Measurements from ENCODE around the gene SAV1. TPM values are rescaled to one million over a fixed set of nuclear protein-coding genes. Genes with fewer than 3 reads are reported as not detected.

Gene SAV1
- 29.9 to 33.5 TPM (median 31.7 TPM) in 3 replicates for total RNA-seq

DNA sequence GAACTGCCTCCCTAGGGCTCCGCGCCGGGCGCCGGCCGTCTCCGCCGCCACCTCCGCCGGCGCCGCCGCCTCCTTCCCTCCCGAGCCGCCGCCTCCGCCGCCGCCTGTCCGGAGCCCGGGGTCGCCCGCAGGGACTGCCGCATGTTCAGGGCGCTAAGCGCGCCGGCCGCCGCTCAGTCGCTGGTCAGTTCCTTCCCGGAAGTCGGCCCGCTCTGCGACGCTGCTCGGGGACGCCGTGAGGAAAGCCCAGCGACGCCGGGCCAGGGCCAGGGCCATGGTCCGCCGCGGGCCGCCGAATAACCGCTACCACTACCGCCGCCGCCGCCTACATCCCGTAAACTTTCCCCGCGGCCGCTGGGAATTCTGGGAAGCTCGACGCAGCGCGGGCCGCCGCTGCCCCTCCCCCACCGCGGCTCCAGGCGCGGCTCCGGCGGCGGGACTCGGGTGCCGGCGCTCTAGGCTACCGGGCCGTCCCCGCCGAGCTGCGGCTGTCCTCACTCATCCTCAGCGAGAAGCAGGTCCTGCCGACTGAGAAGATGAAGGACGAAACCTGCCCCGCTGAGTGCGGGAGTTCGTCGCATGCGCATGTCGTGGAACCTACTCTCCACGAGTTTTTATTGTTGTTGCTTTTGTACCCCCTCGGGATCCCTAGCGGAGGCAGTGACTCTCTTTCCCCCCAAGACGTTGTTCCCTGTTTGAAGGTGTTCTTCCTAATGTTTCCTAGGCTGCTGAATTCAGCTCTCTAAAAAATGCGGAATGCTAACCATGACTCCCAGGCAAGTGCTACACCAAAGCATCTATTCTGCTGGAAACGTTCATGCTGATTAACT is at the start of gene SAV1:
Gene SAV1, minus strand, starts transcription at position 311 of the 830 bp plus-strand sequence. CDS start 339 bp downstream, outside the sequence.
- Mint-ChIP-seq H3K36me3 (peaks cover 9% of the 10 kb centered on the region), H3K27me3 (ENCODE audit: low read depth) (no peaks in the 10 kb centered on the region), H3K9me3 (no peaks in the 10 kb centered on the region), H3K27ac (peak within 1 kb of the TSS; percentile 96), H3K4me1 (peaks cover 14% of the 10 kb centered on the region), H3K4me3 (no peak within 1 kb of the TSS)
- TF ChIP-seq, protein P1, sequence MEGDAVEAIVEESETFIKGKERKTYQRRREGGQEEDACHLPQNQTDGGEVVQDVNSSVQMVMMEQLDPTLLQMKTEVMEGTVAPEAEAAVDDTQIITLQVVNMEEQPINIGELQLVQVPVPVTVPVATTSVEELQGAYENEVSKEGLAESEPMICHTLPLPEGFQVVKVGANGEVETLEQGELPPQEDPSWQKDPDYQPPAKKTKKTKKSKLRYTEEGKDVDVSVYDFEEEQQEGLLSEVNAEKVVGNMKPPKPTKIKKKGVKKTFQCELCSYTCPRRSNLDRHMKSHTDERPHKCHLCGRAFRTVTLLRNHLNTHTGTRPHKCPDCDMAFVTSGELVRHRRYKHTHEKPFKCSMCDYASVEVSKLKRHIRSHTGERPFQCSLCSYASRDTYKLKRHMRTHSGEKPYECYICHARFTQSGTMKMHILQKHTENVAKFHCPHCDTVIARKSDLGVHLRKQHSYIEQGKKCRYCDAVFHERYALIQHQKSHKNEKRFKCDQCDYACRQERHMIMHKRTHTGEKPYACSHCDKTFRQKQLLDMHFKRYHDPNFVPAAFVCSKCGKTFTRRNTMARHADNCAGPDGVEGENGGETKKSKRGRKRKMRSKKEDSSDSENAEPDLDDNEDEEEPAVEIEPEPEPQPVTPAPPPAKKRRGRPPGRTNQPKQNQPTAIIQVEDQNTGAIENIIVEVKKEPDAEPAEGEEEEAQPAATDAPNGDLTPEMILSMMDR (IDR thresholded peaks at IDR 0.05; ENCODE audit: unreplicated experiment), result no peak
- DNase-seq (ENCODE audit: low spot score in 2 of 2, unreplicated experiment in 2 of 2), result peak; percentile 54 to 81

DNA sequence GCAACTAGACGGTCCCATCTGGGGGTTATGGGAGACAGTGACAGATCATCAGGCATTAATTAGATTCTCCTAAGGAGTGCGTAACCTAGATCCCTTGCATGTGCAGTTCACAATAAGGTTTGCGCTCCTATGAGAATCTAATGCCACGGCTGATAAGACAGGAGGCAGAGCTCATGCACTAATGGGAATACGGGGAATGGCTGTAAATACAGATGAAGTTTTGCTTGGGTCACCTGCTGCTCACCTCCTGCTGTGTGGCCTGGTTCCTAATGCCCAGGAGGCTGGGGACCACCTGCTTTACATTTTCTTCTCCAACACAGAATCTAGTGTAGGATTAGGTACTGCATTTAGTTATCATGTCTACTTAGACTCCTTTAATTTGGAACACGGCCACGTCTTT is 49.7 kb upstream of the SAV1 start:
- no peak overlapping the region for H3K27ac Mint-ChIP-seq
- TF ChIP-seq, protein P1 (IDR thresholded peaks at IDR 0.05; ENCODE audit: unreplicated experiment), result no peak

DNA sequence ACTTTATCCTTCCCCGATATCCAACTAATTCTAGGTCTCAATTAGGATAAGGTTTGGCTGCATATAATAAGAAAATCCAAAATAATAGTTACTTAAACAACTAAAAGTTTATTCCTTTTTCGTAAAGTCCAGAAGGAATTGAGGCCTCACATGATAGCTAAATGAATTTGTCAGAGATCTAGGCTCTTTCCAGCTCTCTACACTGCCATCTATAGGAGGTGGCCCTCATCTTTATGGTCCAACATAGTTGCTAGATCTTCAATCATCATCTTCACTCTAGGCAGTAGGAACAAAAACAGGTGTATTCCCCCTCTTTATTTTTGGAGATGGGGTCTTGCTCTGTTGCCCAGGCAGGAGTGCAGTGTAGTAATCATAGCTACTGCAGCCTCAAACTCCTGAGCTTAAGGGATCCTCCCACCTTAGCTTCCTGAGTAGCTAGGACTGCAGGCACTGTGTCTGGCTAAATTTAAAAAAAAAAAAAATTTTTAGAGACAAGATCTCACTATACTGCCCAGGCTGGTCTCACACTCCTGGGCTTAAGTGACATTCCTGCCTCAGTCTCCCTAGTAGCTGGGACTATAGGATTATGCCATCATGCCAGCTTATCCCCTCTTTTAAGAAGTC is 46.5 kb upstream of the SAV1 start:
- no peak overlapping the region for H3K4me3 Mint-ChIP-seq
- TF ChIP-seq, protein P1 (IDR thresholded peaks at IDR 0.05; ENCODE audit: unreplicated experiment), result no peak
- no peaks in the 10 kb centered on the region for H3K36me3 Mint-ChIP-seq
- no peak overlapping the region for H3K27ac Mint-ChIP-seq
- H3K9me3 Mint-ChIP-seq, result no peaks in the 10 kb centered on the region
- no peak for DNase-seq (ENCODE audit: low spot score in 2 of 2, unreplicated experiment in 2 of 2)
- peaks cover 6% of the 10 kb centered on the region for H3K4me1 Mint-ChIP-seq
- H3K27me3 Mint-ChIP-seq (ENCODE audit: low read depth), result no peaks in the 10 kb centered on the region

More for the DNA sequence above, 49.7 kb upstream of the SAV1 start:
- Mint-ChIP-seq H3K4me3 (no peak overlapping the region), H3K4me1 (peaks cover 9% of the 10 kb centered on the region), H3K27me3 (ENCODE audit: low read depth) (no peaks in the 10 kb centered on the region), H3K36me3 (peaks cover 6% of the 10 kb centered on the region), H3K9me3 (no peaks in the 10 kb centered on the region)
- no peak for DNase-seq (ENCODE audit: low spot score in 2 of 2, unreplicated experiment in 2 of 2)

DNA sequence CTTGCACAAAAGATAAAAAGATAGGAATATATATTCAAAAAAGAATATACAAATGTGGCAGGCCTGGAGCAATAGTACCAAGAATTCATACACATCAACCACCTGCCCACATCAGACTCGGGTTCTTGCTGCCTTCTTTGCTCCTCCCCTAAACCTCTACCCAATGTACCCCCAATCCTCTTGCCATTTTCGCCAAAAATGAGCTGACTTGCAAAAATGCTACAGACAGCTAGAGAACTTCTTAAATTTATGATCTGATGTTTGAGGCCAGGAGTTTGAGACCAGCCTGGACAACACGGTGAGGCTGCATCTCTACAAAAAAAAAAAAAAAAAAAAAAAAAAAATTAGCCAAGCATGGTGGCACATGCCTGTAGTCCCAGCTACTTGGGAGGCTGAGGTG is 42.9 kb upstream of the SAV1 start:
- Mint-ChIP-seq H3K27ac (no peak overlapping the region), H3K27me3 (ENCODE audit: low read depth) (no peaks in the 10 kb centered on the region)

DNA sequence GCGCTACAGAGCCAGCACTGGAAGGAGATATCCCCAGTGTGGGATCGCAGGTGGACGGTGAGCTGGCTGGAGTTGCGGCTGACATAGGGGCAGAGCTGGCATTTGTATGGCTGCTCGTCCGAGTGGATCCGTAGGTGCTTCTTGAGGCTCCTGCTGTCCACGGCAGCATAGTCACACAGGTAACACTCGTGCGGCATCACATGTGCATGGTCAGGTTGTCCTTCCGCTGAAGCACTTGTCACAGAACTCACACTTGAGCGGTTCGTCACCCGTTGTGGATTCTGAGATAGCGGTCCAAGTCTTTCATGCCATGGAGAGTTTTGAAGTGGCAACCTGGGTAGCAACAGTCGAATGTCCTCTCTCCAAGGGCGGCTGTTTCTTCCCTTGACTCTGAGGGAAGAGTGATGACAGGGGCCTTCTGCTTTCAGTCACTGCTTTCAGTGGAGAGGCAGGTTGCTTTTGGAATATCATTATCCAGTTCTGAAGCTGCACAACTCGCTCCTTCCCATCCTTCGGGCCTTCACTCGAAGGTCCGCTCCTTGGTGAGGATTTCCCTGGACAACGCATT is 37.0 kb upstream of the SAV1 start:
- Mint-ChIP-seq H3K9me3 (peaks cover 12% of the 10 kb centered on the region), H3K27ac (no peak overlapping the region), H3K4me3 (no peak overlapping the region), H3K36me3 (no peaks in the 10 kb centered on the region), H3K4me1 (no peaks in the 10 kb centered on the region), H3K27me3 (ENCODE audit: low read depth) (no peaks in the 10 kb centered on the region)
- DNase-seq (ENCODE audit: low spot score in 2 of 2, unreplicated experiment in 2 of 2), result no peak
- TF ChIP-seq, protein P1 (IDR thresholded peaks at IDR 0.05; ENCODE audit: unreplicated experiment), result no peak

More for the DNA sequence above, 42.9 kb upstream of the SAV1 start:
- no peak overlapping the region for H3K4me3 Mint-ChIP-seq
- no peaks in the 10 kb centered on the region for H3K36me3 Mint-ChIP-seq
- no peaks in the 10 kb centered on the region for H3K4me1 Mint-ChIP-seq
- H3K9me3 Mint-ChIP-seq, result no peaks in the 10 kb centered on the region
- TF ChIP-seq, protein P1 (IDR thresholded peaks at IDR 0.05; ENCODE audit: unreplicated experiment), result no peak
- no peak for DNase-seq (ENCODE audit: low spot score in 2 of 2, unreplicated experiment in 2 of 2)
